Measurements from ENCODE around the gene TRPM7.

DNA sequence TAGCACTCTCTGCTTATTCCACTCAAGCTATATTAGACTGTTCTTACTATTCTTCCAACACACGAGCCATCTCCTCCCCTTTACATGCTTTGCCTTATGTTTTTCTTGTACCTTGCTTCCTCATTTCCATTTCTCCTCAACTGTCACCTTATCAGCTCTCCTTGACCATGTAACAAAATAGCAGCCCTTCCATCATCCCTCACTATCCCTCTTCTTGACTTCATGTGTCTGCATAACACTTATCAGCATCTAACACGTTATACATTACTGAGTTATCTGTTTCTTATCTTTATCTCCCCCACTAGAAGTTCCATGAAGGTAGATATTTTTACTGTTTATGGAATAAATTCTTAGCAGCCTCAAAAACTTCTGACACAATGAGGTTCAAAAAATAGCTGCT is 45.3 kb downstream of the TRPM7 start:
- TF ChIP-seq, protein P1, sequence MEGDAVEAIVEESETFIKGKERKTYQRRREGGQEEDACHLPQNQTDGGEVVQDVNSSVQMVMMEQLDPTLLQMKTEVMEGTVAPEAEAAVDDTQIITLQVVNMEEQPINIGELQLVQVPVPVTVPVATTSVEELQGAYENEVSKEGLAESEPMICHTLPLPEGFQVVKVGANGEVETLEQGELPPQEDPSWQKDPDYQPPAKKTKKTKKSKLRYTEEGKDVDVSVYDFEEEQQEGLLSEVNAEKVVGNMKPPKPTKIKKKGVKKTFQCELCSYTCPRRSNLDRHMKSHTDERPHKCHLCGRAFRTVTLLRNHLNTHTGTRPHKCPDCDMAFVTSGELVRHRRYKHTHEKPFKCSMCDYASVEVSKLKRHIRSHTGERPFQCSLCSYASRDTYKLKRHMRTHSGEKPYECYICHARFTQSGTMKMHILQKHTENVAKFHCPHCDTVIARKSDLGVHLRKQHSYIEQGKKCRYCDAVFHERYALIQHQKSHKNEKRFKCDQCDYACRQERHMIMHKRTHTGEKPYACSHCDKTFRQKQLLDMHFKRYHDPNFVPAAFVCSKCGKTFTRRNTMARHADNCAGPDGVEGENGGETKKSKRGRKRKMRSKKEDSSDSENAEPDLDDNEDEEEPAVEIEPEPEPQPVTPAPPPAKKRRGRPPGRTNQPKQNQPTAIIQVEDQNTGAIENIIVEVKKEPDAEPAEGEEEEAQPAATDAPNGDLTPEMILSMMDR (IDR thresholded peaks at IDR 0.05) = no peak
- no peak for TF ChIP-seq POLR2A (IDR thresholded peaks at IDR 0.05)
